Measurements from ENCODE around the gene PTPRCAP.

DNA sequence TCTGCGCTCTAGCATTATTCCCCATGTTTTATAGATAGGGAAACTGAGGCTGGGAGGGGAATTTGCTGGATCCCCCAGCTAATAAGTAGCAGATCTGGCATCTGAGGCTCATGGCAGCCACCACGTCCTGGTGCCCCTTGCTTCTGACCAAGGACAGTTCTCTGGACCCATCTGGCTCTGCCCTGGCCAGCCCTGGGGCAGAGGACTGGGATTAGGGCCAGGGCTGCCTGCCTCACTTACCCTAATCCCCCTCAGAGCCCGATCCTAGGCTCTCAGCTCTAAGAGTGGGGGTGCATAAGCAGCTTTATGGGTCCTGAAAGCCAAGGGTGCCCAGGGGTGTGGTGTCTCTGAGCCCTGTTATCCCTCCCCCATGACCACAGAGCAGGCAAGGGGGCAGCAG, 17.6 kb upstream of the PTPRCAP start, which contains the start of gene CABP4:
- no peak for TF ChIP-seq POLR2AphosphoS5 (IDR thresholded peaks at IDR 0.05)
- no peak for TF ChIP-seq POLR2A (IDR thresholded peaks at IDR 0.05)
